HepG2 (cell line): ENCODE results near the gene SH3GL1. TPM values are rescaled to one million over a fixed set of nuclear protein-coding genes. Genes with fewer than 3 reads are reported as not detected.
A peak's percentile ranks its signal among the peaks of the same experiment; 100 is the strongest.

Experiments
- ATAC-seq: fragments of 200-7000 bp; cut with Tn5 transposase; 3 replicates; pipeline ENCODE4 v1.9.1; 2020; ENCODE audit warnings: mild to moderate bottlenecking, moderate library complexity
- BruUV-seq: library from RNA; stranded (reverse); fragments of 400-500 nt; replicated peaks from 2 replicates; lab custom pipeline; 2021; lab: Mats Ljungman, UMichigan
- CTCF ChIA-PET: fragments of 300-600 bp; formaldehyde crosslinking; extraction: SDS; loops from one replicate; lab custom pipeline; 2021; ENCODE audit warnings: low total read pairs, inconsistent platforms, low intra/inter-chr PET ratio; lab: Yijun Ruan, JAX
- POLR2A ChIA-PET: fragments of 350-600 bp; sonication (Branson Sonifier 250); formaldehyde crosslinking; loops from one replicate; lab custom pipeline; 2020; ENCODE audit warnings: antibody characterized with exemption, inconsistent platforms; lab: Yijun Ruan, JAX
- DNase-seq: peaks from one replicate; pipeline ENCODE4 v3.0.0-alpha.2; 2015; ENCODE audit warnings: low spot score
- FAIRE-seq: peaks from 3 replicates; lab custom pipeline; 2011; peaks lifted over from hg19 to GRCh38; lab: Jason Lieb, UNC
- H2AFZ ChIP-seq: one replicate; pipeline ENCODE4 v1.6.1; 2011; ENCODE audit warnings: low read length, inconsistent platforms
- H3K27ac ChIP-seq: fragments of 300-600 bp; 3 replicates; pipeline ENCODE4 v1.8.0; 2011; ENCODE audit warnings: mixed run types, mild to moderate bottlenecking, mixed read lengths, low read length, inconsistent platforms; ENCODE audit not compliant: insufficient read depth; ENCODE audit errors: extremely low read length
- H3K27me3 ChIP-seq, 2 experiments: fragments of 200-600 bp in 1 of 2; 2 replicates in 1 of 2; 3 replicates in 1 of 2; pipeline versions ENCODE4 v1.6.0 to v1.8.0; 2011; ENCODE audit warnings: low read length in 2 of 2, mild to moderate bottlenecking in 2 of 2, moderate library complexity in 2 of 2, inconsistent platforms in 1 of 2; ENCODE audit not compliant: insufficient read depth in 2 of 2, control insufficient read depth in 1 of 2
- H3K36me3 ChIP-seq, 2 experiments: fragments of 200-600 bp in 1 of 2; replicated peaks in 1 of 2; 2 replicates in 1 of 2; 3 replicates in 1 of 2; pipeline versions ENCODE4 v1.5.1 to v1.8.0; 2011; ENCODE audit warnings: low read length in 2 of 2, inconsistent platforms in 1 of 2; ENCODE audit not compliant: insufficient read depth in 2 of 2, control insufficient read depth in 1 of 2
- H3K4me1 ChIP-seq: 2 replicates; pipeline ENCODE4 v1.5.1; 2012; ENCODE audit warnings: low read length, inconsistent platforms; ENCODE audit not compliant: insufficient read depth
- H3K4me2 ChIP-seq: 2 replicates; pipeline ENCODE4 v1.6.0; 2011; ENCODE audit warnings: low read depth, low read length, inconsistent platforms
- H3K4me3 ChIP-seq, 3 experiments: fragments of 200-600 bp in 1 of 3; sonication (generic), shearing (Covaris generic) in 1 of 3; replicated peaks in 1 of 3; 2 replicates each; pipeline ENCODE4 v1.5.1; 2011 to 2016; ENCODE audit warnings: low read length in 3 of 3, inconsistent platforms in 2 of 3, low read depth in 2 of 3, mild to moderate bottlenecking in 2 of 3, control low read depth in 1 of 3, mixed read lengths in 1 of 3; ENCODE audit not compliant: insufficient read depth in 1 of 3
- H3K79me2 ChIP-seq: one replicate; pipeline ENCODE4 v1.6.1; 2011; ENCODE audit warnings: low read length, inconsistent platforms; ENCODE audit not compliant: insufficient read depth
- H3K9ac ChIP-seq: 2 replicates; pipeline ENCODE4 v1.6.0; 2011; ENCODE audit warnings: mild to moderate bottlenecking, low read depth, low read length, inconsistent platforms; ENCODE audit not compliant: insufficient read depth
- H3K9me3 ChIP-seq: 2 replicates; pipeline ENCODE4 v1.5.1; 2012; ENCODE audit warnings: mild to moderate bottlenecking, low read length
- H4K20me1 ChIP-seq: 2 replicates; pipeline ENCODE4 v1.6.0; 2011; ENCODE audit warnings: inconsistent platforms, mild to moderate bottlenecking, low read length, moderate library complexity; ENCODE audit not compliant: insufficient read depth
- FUBP1 ChIP-seq: sonication (generic); formaldehyde crosslinking; IDR thresholded peaks from 2 replicates; pipeline ENCODE4 v1.5.1; 2020; ENCODE audit warnings: missing genetic modification reagents, mild to moderate bottlenecking, borderline replicate concordance
- UBTF ChIP-seq: sonication (generic); formaldehyde crosslinking; IDR thresholded peaks from 2 replicates; pipeline ENCODE4 v1.4.0; 2020; ENCODE audit warnings: mild to moderate bottlenecking, missing genetic modification reagents
- ZNF768 ChIP-seq: sonication (generic); formaldehyde crosslinking; IDR thresholded peaks from 2 replicates; pipeline ENCODE4 v1.4.0; 2020; ENCODE audit warnings: missing genetic modification reagents
- WGBS: methylation state at CpG from one replicate; pipeline ENCODE4 v1.1.6; 2017; ENCODE audit warnings: low lambda C conversion rate; 5-methylcytosine and 5-hydroxymethylcytosine counted together
- in situ Hi-C: cut with HindIII; loops from 2 replicates; pipeline ENCODE4 v1.10.0; 2017; ENCODE audit warnings: low pct_unique_long_range_greater_than_20kb; ENCODE audit not compliant: extremely low pct_ligation_motif_present
- intact Hi-C: fragments of 100-400 bp; cut with micrococcal nuclease; formaldehyde crosslinking; loops from one replicate; pipeline ENCODE4 v1.10.0; 2022; ENCODE audit not compliant: unreplicated experiment
- polyA plus RNA-seq, 8 experiments: library from polyadenylated mRNA; depleted of rRNA in 3 of 8; stranded (reverse) in 7 of 8; unstranded in 1 of 8; fragments of >200 nt; fragmentation: Illumina TruSeq in 4 of 8; extraction: Trizol in 4 of 8; gene quantifications; 2 replicates each; pipeline versions ENCODE4 v1.2.1 to v1.2.3, GENCODE V29; 2011 to 2016; ENCODE audit warnings: low read depth in 4 of 8, missing spikeins in 1 of 8, mixed read lengths in 1 of 8; ENCODE audit not compliant: insufficient read depth in 1 of 8
- total RNA-seq, 5 experiments: library from RNA; depleted of rRNA; stranded (reverse); fragments of >200 nt; fragmentation: Illumina TruSeq; extraction: Trizol; gene quantifications; 2 replicates each; pipeline ENCODE4 v1.2.3, GENCODE V29; 2016; ENCODE audit warnings: low read depth in 1 of 5

The SH3GL1 gene
- total and polyA plus RNA-seq, 2 of the 13 experiments (the other 11 are each of a cell fraction or from before 2014, with no cell fraction given), result 33.0 to 45.1 TPM

- peak; percentile 53; the same call in 1 of the 2 replicates for TF ChIP-seq ZNF768 (CRISPR knock-in tag)
- no peak for TF ChIP-seq FUBP1 (CRISPR knock-in tag)
- TF ChIP-seq UBTF, result 0 out of 2 replicates have a peak, but pooled peaks have one; percentile 20
- TF ChIP-seq, all 625 proteins: peak for 2
- no peak overlapping the region for H3K4me2 ChIP-seq
- no peaks in the 10 kb centered on the region; a peak in 1 of 5 replicates for H3K27me3 ChIP-seq
- H3K79me2 ChIP-seq, result peaks cover 90% of the 10 kb centered on the region
- in situ Hi-C loops, result no loop called here
- peaks cover 81% of the 10 kb centered on the region for H3K4me1 ChIP-seq
- ATAC-seq, result no peak
- ChIA-PET CTCF (no interaction called here), POLR2A (interaction anchor here (1.0 to 1.9 kb wide), 2 partner anchors 13 to 14 kb away, joined by 3 to 6 read pairs; no protein-coding TSS in a partner anchor)
- no peaks in the 10 kb centered on the region for H3K9me3 ChIP-seq
- DNase-seq, result no peak
- no peak overlapping the region for H3K27ac ChIP-seq
- H3K9ac ChIP-seq, result peak overlapping the region; percentile 24; the same call in 1 of the 2 replicates
- WGBS, result 90% methylated on average over 6 of the region's 16 CpGs
- peaks cover 23% of the 10 kb centered on the region; the same call in 1 of the 2 replicates for H4K20me1 ChIP-seq
- BruUV-seq, result no TSS peak
- intact Hi-C loops, result no loop called here
- no peak overlapping the region for H2AFZ ChIP-seq
- no peak for FAIRE-seq
- H3K36me3 ChIP-seq, result peaks cover 9 to 22% of the 10 kb centered on the region in 2 experiments
- no peak overlapping the region for H3K4me3 ChIP-seq
These were observed 11.8 kb downstream of the SH3GL1 start for GRCh38 chr19:4388337-4389063.
